Rectal smooth muscle tissue (tissue), 1 donor: ENCODE measurements around the gene SDHA.
"Not testable (repeated sequence)": the region's sequence is repeated elsewhere in the genome, so short reads cannot be mapped to it uniquely, and the experiment has no call there.

Experiments
- H3K27ac ChIP-seq: one replicate; pipeline ENCODE4 v1.7.0; 2013; ENCODE audit warnings: low read depth, low read length, inconsistent platforms
- H3K27me3 ChIP-seq: one replicate; pipeline ENCODE4 v1.7.0; 2013; ENCODE audit warnings: low read length; ENCODE audit not compliant: control insufficient read depth, insufficient read depth
- H3K36me3 ChIP-seq: one replicate; pipeline ENCODE4 v1.7.0; 2013; ENCODE audit warnings: low read length; ENCODE audit not compliant: control insufficient read depth, insufficient read depth
- H3K4me1 ChIP-seq: one replicate; pipeline ENCODE4 v1.7.0; 2013; ENCODE audit warnings: low read length; ENCODE audit not compliant: control insufficient read depth, insufficient read depth
- H3K4me3 ChIP-seq: one replicate; pipeline ENCODE4 v1.7.0; 2013; ENCODE audit warnings: low read length
- H3K9ac ChIP-seq: one replicate; pipeline ENCODE4 v1.7.0; 2013; ENCODE audit warnings: low read length

The SDHA gene

GRCh38 chr5:266311-267026 lies 48.3 kb downstream of the SDHA start:
- H3K9ac ChIP-seq, H3K4me1 ChIP-seq, H3K27ac ChIP-seq, H3K4me3 ChIP-seq, H3K36me3 ChIP-seq, H3K27me3 ChIP-seq: not testable (repeated sequence)

GRCh38 chr5:267716-268115 lies 49.6 kb downstream of the SDHA start:
- Histone ChIP-seq H3K36me3 (peaks cover 2% of the 10 kb centered on the region), H3K27ac (no peak overlapping the region), H3K4me3 (no peak overlapping the region), H3K4me1 (peaks cover 9% of the 10 kb centered on the region), H3K9ac (no peak overlapping the region), H3K27me3 (no peaks in the 10 kb centered on the region)

- Histone ChIP-seq H3K9ac (no peak overlapping the region), H3K4me3 (no peak overlapping the region), H3K27ac (no peak overlapping the region), H3K36me3 (peaks cover 7% of the 10 kb centered on the region), H3K4me1 (no peaks in the 10 kb centered on the region), H3K27me3 (no peaks in the 10 kb centered on the region)
Observed at GRCh38 chr5:270340-270739, 52.2 kb downstream of the SDHA start.

GRCh38 chr5:271828-272167 lies 53.7 kb downstream of the SDHA start:
- H3K27ac ChIP-seq = peak overlapping the region; percentile 90
- peak overlapping the region; percentile 90 for H3K9ac ChIP-seq
- H3K27me3 ChIP-seq, H3K36me3 ChIP-seq, H3K4me1 ChIP-seq: not testable (repeated sequence)
- H3K4me3 ChIP-seq = peak overlapping the region; percentile 86

- H3K27ac ChIP-seq, H3K36me3 ChIP-seq, H3K9ac ChIP-seq, H3K27me3 ChIP-seq, H3K4me1 ChIP-seq, H3K4me3 ChIP-seq: not testable (repeated sequence)
Observed at GRCh38 chr5:273091-273490, 55.0 kb downstream of the SDHA start.

- H3K27ac ChIP-seq, H3K4me3 ChIP-seq, H3K9ac ChIP-seq: not testable (repeated sequence)
Observed at GRCh38 chr5:273491-273890, 55.4 kb downstream of the SDHA start.

GRCh38 chr5:274346-274745 lies 56.2 kb downstream of the SDHA start:
- H3K36me3 ChIP-seq, H3K4me1 ChIP-seq, H3K27ac ChIP-seq, H3K4me3 ChIP-seq, H3K9ac ChIP-seq, H3K27me3 ChIP-seq: not testable (repeated sequence)

More at GRCh38 chr5:273491-273890, 55.4 kb downstream of the SDHA start:
- not testable (repeated sequence) for H3K36me3 ChIP-seq, H3K27me3 ChIP-seq, H3K4me1 ChIP-seq

GRCh38 chr5:278646-279045 lies 60.5 kb downstream of the SDHA start:
- Histone ChIP-seq H3K27me3 (no peaks in the 10 kb centered on the region), H3K4me3 (no peak overlapping the region), H3K4me1 (no peaks in the 10 kb centered on the region), H3K27ac (no peak overlapping the region), H3K36me3 (peaks cover 7% of the 10 kb centered on the region), H3K9ac (no peak overlapping the region)

GRCh38 chr5:279051-279665 lies 61.0 kb downstream of the SDHA start:
- H3K4me1 ChIP-seq, H3K36me3 ChIP-seq, H3K27me3 ChIP-seq, H3K9ac ChIP-seq, H3K4me3 ChIP-seq, H3K27ac ChIP-seq: not testable (repeated sequence)

GRCh38 chr5:285991-286557 lies 68.0 kb downstream of the SDHA start:
- Histone ChIP-seq H3K9ac (no peak overlapping the region), H3K4me3 (no peak overlapping the region), H3K4me1 (no peaks in the 10 kb centered on the region), H3K36me3 (no peaks in the 10 kb centered on the region), H3K27ac (no peak overlapping the region), H3K27me3 (no peaks in the 10 kb centered on the region)

GRCh38 chr5:290200-290599 lies 72.1 kb downstream of the SDHA start:
- H3K36me3 ChIP-seq, H3K27me3 ChIP-seq, H3K4me3 ChIP-seq, H3K4me1 ChIP-seq, H3K27ac ChIP-seq, H3K9ac ChIP-seq: not testable (repeated sequence)

GRCh38 chr5:291345-291744 lies 73.2 kb downstream of the SDHA start:
- H3K9ac ChIP-seq, H3K4me1 ChIP-seq, H3K27me3 ChIP-seq, H3K36me3 ChIP-seq, H3K4me3 ChIP-seq, H3K27ac ChIP-seq: not testable (repeated sequence)

GRCh38 chr5:294788-295187 lies 76.7 kb downstream of the SDHA start:
- not testable (repeated sequence) for H3K9ac ChIP-seq, H3K27ac ChIP-seq, H3K27me3 ChIP-seq, H3K4me1 ChIP-seq, H3K36me3 ChIP-seq, H3K4me3 ChIP-seq
